ENCODE results near the gene ADAM19.

ADAM19 gene

DNA sequence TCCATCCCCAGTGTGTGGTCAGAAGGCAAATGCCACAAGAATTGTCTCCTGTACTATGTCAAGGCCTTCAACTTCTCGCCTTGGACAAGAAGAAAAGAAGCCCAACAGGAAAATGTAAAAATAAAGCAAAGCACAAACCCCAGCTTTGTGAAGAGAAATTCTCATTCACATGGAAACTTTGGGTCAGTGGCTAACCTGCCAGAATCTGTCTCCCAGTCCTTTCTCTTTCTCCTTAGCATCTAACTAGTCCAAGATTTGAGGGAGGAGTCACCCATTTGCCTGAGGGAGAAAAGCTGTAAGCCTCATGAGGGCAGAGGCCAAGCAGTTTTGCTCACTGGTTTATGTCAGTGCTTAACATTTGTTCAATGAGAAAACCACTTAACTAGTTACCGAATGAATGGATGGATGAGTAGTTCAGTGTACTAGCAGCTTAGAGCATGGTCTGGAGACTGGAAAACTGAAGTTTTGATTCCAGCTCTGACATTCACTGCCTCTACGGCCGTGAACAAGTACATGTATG, 36.0 kb downstream of the ADAM19 start:
- H3K4me3 ChIP-seq (ENCODE audit: low read depth, low read length) = no peak overlapping the region
- DNase-seq (ENCODE audit: low read depth, low spot score) = no peak
- ChIA-PET CTCF (interaction anchor here (1.0 kb wide), 1 partner anchor 203 kb away, joined by 3 read pairs; the partner anchor contains the start of gene LSM11), POLR2A (interaction anchor here (1.5 kb wide), 1 partner anchor 19 kb away, joined by 3 read pairs; no protein-coding TSS in a partner anchor)
- TF ChIP-seq, protein P1, sequence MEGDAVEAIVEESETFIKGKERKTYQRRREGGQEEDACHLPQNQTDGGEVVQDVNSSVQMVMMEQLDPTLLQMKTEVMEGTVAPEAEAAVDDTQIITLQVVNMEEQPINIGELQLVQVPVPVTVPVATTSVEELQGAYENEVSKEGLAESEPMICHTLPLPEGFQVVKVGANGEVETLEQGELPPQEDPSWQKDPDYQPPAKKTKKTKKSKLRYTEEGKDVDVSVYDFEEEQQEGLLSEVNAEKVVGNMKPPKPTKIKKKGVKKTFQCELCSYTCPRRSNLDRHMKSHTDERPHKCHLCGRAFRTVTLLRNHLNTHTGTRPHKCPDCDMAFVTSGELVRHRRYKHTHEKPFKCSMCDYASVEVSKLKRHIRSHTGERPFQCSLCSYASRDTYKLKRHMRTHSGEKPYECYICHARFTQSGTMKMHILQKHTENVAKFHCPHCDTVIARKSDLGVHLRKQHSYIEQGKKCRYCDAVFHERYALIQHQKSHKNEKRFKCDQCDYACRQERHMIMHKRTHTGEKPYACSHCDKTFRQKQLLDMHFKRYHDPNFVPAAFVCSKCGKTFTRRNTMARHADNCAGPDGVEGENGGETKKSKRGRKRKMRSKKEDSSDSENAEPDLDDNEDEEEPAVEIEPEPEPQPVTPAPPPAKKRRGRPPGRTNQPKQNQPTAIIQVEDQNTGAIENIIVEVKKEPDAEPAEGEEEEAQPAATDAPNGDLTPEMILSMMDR (IDR thresholded peaks at IDR 0.05; ENCODE audit: insufficient read depth, low read length, missing control alignments) = no peak

DNA sequence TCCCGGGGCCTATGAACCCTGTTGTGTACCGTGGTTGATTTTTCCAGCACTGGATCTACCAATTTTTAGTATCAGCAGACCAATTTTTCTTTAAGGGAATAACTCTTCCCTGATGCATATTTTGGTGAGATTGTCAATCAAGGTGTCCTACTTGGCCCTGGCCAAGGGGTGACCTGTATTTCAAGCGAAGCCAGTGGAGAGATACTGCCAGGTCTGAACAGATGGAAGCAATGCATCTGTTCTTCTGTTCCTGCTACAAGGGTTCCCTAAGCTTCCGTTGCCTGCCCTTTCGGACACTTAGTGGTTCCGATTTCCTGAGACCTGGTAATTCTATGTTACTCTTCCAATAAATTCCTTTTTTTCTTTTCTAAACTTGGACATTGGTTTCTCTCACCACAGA, 37.3 kb downstream of the ADAM19 start:
- ChIA-PET CTCF (no interaction called here), POLR2A (no interaction called here)
- DNase-seq (ENCODE audit: low read depth, low spot score) = no peak
- TF ChIP-seq, protein P1 (IDR thresholded peaks at IDR 0.05; ENCODE audit: insufficient read depth, low read length, missing control alignments) = no peak
- H3K4me3 ChIP-seq (ENCODE audit: low read depth, low read length) = no peak overlapping the region

DNA sequence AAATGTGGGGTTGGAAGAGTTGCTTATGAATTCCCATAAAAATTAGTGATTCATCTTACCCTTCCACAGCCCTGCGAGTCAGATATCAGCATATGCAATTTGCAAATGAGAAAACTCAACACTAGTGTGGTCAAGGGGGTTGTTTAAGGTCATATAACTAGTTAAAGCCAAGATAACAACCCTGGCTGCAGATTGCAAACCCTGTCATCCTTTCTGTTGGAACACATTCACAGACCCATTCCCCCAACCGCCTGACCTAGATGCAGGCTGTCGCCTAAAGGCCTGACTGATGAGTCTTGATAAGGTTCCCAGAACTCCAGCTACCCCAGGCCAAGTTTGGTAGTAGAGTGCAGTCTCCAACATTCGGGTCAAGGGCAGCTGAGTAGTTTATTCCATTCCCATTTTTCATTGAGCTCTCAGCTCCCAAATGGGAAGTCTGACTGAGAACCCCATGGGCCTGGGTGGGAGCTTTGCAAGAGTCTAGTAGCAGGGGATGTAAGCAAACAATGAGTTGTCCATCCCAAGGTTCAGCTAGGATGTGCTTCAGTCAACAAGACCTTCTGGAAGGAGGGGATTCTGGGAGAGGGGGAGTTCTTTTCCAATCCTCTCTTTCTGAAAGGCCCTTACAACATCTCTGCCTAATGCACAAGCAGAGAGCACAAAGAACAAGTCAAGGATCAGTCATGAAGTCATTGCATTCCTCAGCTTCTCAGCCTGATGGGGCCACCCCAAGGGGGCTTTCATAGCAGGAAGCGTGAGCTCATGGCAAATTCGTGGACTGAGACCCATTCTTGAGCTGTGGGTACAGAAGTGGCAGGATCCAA, 40.3 kb downstream of the ADAM19 start:
- POLR2A ChIA-PET = interaction anchor here (0.9 to 1.4 kb wide), 3 partner anchors 10 to 23 kb away, joined by 3 to 7 read pairs (median 5); no protein-coding TSS in a partner anchor

DNA sequence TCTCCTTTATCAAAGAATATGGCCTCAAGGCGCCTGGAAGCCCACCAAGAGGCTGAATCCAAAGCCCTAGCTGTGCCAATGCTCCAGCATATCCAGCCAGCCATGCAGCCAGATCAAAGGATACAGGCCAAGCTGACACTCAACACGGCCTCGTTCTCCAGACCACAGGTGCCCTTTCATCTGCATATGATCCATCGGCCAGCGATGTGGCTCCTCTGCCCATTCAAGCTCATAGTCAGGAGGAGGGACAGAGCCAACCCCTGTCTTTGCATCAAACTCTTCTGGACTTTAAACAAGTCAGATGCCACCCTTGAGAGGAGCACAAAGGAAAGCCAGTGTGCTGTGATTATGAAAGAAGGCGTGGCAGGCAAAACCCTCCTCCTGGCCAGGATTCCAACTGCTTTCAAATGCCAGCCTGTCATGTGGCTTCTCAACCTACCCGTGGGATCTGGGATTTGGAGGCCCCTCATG, 42.5 kb downstream of the ADAM19 start:
- DNase-seq (ENCODE audit: low read depth, low spot score) = no peak
- no peak overlapping the region for H3K4me3 ChIP-seq (ENCODE audit: low read depth, low read length)
- TF ChIP-seq, protein P1 (IDR thresholded peaks at IDR 0.05; ENCODE audit: insufficient read depth, low read length, missing control alignments) = no peak
- POLR2A ChIA-PET = no interaction called here
- CTCF ChIA-PET = interaction anchor here (0.8 to 1.0 kb wide), 3 partner anchors 8 to 184 kb away, joined by 3 read pairs; no protein-coding TSS in a partner anchor

More for the DNA sequence above, 40.3 kb downstream of the ADAM19 start:
- H3K4me3 ChIP-seq (ENCODE audit: low read depth, low read length) = no peak overlapping the region
- CTCF ChIA-PET = interaction anchor here (0.9 to 1.8 kb wide), 7 partner anchors 10 to 208 kb away, joined by 3 to 6 read pairs (median 3); partner anchors contain the start of gene LSM11
- no peak for DNase-seq (ENCODE audit: low read depth, low spot score)
- TF ChIP-seq, protein P1 (IDR thresholded peaks at IDR 0.05; ENCODE audit: insufficient read depth, low read length, missing control alignments) = no peak

DNA sequence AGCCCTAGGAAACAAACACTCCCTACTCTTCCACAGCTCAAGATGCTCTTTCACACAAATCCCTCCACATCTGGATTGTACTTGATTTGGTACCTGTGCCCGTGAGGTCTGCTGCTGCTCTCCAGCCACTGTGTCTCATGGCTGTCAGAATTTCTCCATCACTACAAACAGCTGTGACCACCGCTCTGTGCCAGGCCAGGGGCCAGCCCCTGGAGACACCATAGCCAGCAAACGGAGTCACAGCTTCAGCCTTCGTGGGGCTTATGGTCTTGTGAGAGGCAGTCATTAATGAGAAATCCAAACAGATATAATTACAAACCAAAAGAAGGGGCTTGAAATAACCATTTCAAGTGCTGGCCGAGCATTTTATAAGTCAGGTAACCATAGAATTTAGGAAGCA, 43.6 kb downstream of the ADAM19 start:
- ChIA-PET CTCF (interaction anchor here (1.5 kb wide), 1 partner anchor 9 kb away, joined by 3 read pairs; no protein-coding TSS in a partner anchor), POLR2A (no interaction called here)
- TF ChIP-seq, protein P1 (IDR thresholded peaks at IDR 0.05; ENCODE audit: insufficient read depth, low read length, missing control alignments) = no peak
- no peak for DNase-seq (ENCODE audit: low read depth, low spot score)
- no peak overlapping the region for H3K4me3 ChIP-seq (ENCODE audit: low read depth, low read length)
